Keratinocyte (primary cell): ENCODE measurements around the gene OBSCN. TPM values are rescaled to one million over a fixed set of nuclear protein-coding genes. Genes with fewer than 3 reads are reported as not detected.

ENCODE experiments used
- DNase-seq: peaks from one replicate; pipeline ENCODE4 v3.0.0-alpha.2; 2011; ENCODE audit warnings: low read depth, missing footprints, low spot score
- FAIRE-seq: peaks from 2 replicates; lab custom pipeline; 2011; peaks lifted over from hg19 to GRCh38; lab: Jason Lieb, UNC
- H2AFZ ChIP-seq: 2 replicates; pipeline ENCODE4 v1.6.0; 2012; ENCODE audit warnings: low read length, control low read depth, inconsistent platforms; ENCODE audit not compliant: control insufficient read depth
- H3K27ac ChIP-seq: 2 replicates; pipeline ENCODE4 v1.5.1; 2011; ENCODE audit warnings: low read length; ENCODE audit not compliant: control insufficient read depth, insufficient read depth
- H3K27me3 ChIP-seq: 3 replicates; pipeline ENCODE4 v1.6.0; 2011; ENCODE audit warnings: low read length; ENCODE audit not compliant: control insufficient read depth, insufficient read depth; ENCODE audit errors: extremely low read depth
- H3K36me3 ChIP-seq, 2 experiments: 2 replicates in 1 of 2; 3 replicates in 1 of 2; pipeline ENCODE4 v1.5.1; 2011; ENCODE audit warnings: low read length in 2 of 2, mild to moderate bottlenecking in 1 of 2; ENCODE audit not compliant: control insufficient read depth in 2 of 2, insufficient read depth in 2 of 2; ENCODE audit errors: extremely low read depth in 1 of 2
- H3K4me1 ChIP-seq: 3 replicates; pipeline ENCODE4 v1.5.1; 2011; ENCODE audit warnings: low read length; ENCODE audit not compliant: control insufficient read depth, insufficient read depth; ENCODE audit errors: extremely low read depth
- H3K4me2 ChIP-seq: 3 replicates; pipeline ENCODE4 v1.6.0; 2011; ENCODE audit warnings: low read depth, low read length; ENCODE audit not compliant: control insufficient read depth, insufficient read depth; ENCODE audit errors: extremely low read depth
- H3K4me3 ChIP-seq, 3 experiments: fragments of 200-600 bp in 1 of 3; sonication (generic) in 1 of 3; 2 replicates in 2 of 3; 3 replicates in 1 of 3; pipeline ENCODE4 v1.5.1; 2011 to 2016; ENCODE audit warnings: low read length in 3 of 3, mild to moderate bottlenecking in 3 of 3, control low read depth in 2 of 3, inconsistent platforms in 1 of 3, low read depth in 1 of 3, mixed read lengths in 1 of 3, mixed run types in 1 of 3, moderate library complexity in 1 of 3; ENCODE audit not compliant: control insufficient read depth in 2 of 3, insufficient read depth in 2 of 3; ENCODE audit errors: extremely low read depth in 1 of 3
- H3K79me2 ChIP-seq: 2 replicates; pipeline ENCODE4 v1.6.0; 2012; ENCODE audit warnings: low read length; ENCODE audit not compliant: control insufficient read depth, insufficient read depth
- H3K9ac ChIP-seq: 3 replicates; pipeline ENCODE4 v1.6.0; 2011; ENCODE audit warnings: low read length; ENCODE audit not compliant: control insufficient read depth, insufficient read depth; ENCODE audit errors: extremely low read depth
- H3K9me1 ChIP-seq: 3 replicates; pipeline ENCODE4 v1.6.0; 2011; ENCODE audit warnings: low read length; ENCODE audit not compliant: control insufficient read depth, insufficient read depth; ENCODE audit errors: extremely low read depth
- H3K9me3 ChIP-seq: 2 replicates; pipeline ENCODE4 v1.5.1; 2012; ENCODE audit warnings: low read depth, low read length; ENCODE audit not compliant: control insufficient read depth
- H4K20me1 ChIP-seq: 3 replicates; pipeline ENCODE4 v1.6.0; 2011; ENCODE audit warnings: low read length; ENCODE audit not compliant: control insufficient read depth, insufficient read depth; ENCODE audit errors: extremely low read depth
- CTCF ChIP-seq, 3 experiments: IDR thresholded peaks in 1 of 3; conservative IDR thresholded peaks in 1 of 3; optimal IDR thresholded peaks in 1 of 3; 2 replicates in 2 of 3; 3 replicates in 1 of 3; pipeline versions ENCODE3 to v1.5.1; 2011; ENCODE audit warnings: low read length in 3 of 3, mild to moderate bottlenecking in 3 of 3, moderate library complexity in 2 of 3, control low read depth in 1 of 3, inconsistent platforms in 1 of 3; ENCODE audit not compliant: insufficient read depth in 2 of 3; ENCODE audit errors: extremely low read depth in 1 of 3
- EZH2 ChIP-seq: IDR thresholded peaks from one replicate; pipeline ENCODE4 v1.6.1; 2012; ENCODE audit warnings: inconsistent platforms, mild to moderate bottlenecking, low read length, moderate library complexity
- dilution Hi-C: fragments of 300-500 bp; cut with MboI; formaldehyde crosslinking; loops from one replicate; pipeline ENCODE4 v1.7.0; 2020; ENCODE audit warnings: low sequenced_read_pairs; ENCODE audit not compliant: extremely low pct_ligation_motif_present
- polyA plus RNA-seq, 5 experiments: library from polyadenylated mRNA; depleted of rRNA in 3 of 5; stranded (reverse) in 3 of 5; stranded (forward) in 1 of 5; unstranded in 1 of 5; fragments of >200 nt; gene quantifications; 1 replicate in 1 of 5; 2 replicates in 3 of 5; 3 replicates in 1 of 5; pipeline versions ENCODE4 v1.2.1 to v1.2.3, GENCODE V29; 2011 to 2012; ENCODE audit warnings: missing spikeins in 2 of 5, low read depth in 1 of 5, low replicate concordance in 1 of 5

The OBSCN gene
- polyA plus RNA-seq, 1 donor (not counting 4 experiments of a cell fraction or from before 2014, with no cell fraction given) = 1.8 TPM

GRCh38 chr1:228370941-228371740 is 163.3 kb downstream of the OBSCN start:
- no peak for DNase-seq
- Histone ChIP-seq H3K4me2 (no peak overlapping the region), H3K79me2 (no peaks in the 10 kb centered on the region), H3K9me3 (no peaks in the 10 kb centered on the region), H3K36me3 (no peaks in the 10 kb centered on the region), H3K27me3 (peaks cover 26% of the 10 kb centered on the region), H3K4me3 (no peak overlapping the region), H4K20me1 (peaks cover 2% of the 10 kb centered on the region), H3K9me1 (no peaks in the 10 kb centered on the region), H3K27ac (no peak overlapping the region), H3K4me1 (no peaks in the 10 kb centered on the region), H3K9ac (no peak overlapping the region), H2AFZ (no peak overlapping the region)
- dilution Hi-C loops = no loop called here
- no peak for FAIRE-seq
- TF ChIP-seq CTCF (optimal IDR thresholded peaks at IDR 0.05 in 1 of 3, IDR thresholded peaks at IDR 0.05 in 1 of 3, conservative IDR thresholded peaks at IDR 0.05 in 1 of 3; ENCODE audit: extremely low read depth in 1 of 3, insufficient read depth in 2 of 3, low read length in 3 of 3) (peak in 1 of 3 experiments; percentile 2), EZH2 (no peak)

GRCh38 chr1:228371741-228372182 is 163.9 kb downstream of the OBSCN start:
- no peak overlapping the region for H3K27ac ChIP-seq
- H4K20me1 ChIP-seq = peaks cover 2% of the 10 kb centered on the region
- dilution Hi-C loops = no loop called here
- H3K9me1 ChIP-seq = no peaks in the 10 kb centered on the region
- H3K9ac ChIP-seq = no peak overlapping the region
- FAIRE-seq (no peak), DNase-seq (no peak)
- no peaks in the 10 kb centered on the region for H3K79me2 ChIP-seq
- H3K4me2 ChIP-seq = no peak overlapping the region
- no peaks in the 10 kb centered on the region for H3K36me3 ChIP-seq
- H3K9me3 ChIP-seq = no peaks in the 10 kb centered on the region
- no peaks in the 10 kb centered on the region for H3K4me1 ChIP-seq
- peaks cover 26% of the 10 kb centered on the region for H3K27me3 ChIP-seq
- H3K4me3 ChIP-seq = no peak overlapping the region
- TF ChIP-seq EZH2 (no peak), CTCF (optimal IDR thresholded peaks at IDR 0.05 in 1 of 3, IDR thresholded peaks at IDR 0.05 in 1 of 3, conservative IDR thresholded peaks at IDR 0.05 in 1 of 3; ENCODE audit: extremely low read depth in 1 of 3, insufficient read depth in 2 of 3, low read length in 3 of 3) (no peak)
- no peak overlapping the region for H2AFZ ChIP-seq
